OCI-M2 (cell line): ENCODE results near the gene TANGO6.

Experiments used
- DNase-seq: peaks from one replicate; lab custom pipeline; 2025; ENCODE audit not compliant: unreplicated experiment; lab: John Stamatoyannopoulos, UW

The TANGO6 gene

DNA sequence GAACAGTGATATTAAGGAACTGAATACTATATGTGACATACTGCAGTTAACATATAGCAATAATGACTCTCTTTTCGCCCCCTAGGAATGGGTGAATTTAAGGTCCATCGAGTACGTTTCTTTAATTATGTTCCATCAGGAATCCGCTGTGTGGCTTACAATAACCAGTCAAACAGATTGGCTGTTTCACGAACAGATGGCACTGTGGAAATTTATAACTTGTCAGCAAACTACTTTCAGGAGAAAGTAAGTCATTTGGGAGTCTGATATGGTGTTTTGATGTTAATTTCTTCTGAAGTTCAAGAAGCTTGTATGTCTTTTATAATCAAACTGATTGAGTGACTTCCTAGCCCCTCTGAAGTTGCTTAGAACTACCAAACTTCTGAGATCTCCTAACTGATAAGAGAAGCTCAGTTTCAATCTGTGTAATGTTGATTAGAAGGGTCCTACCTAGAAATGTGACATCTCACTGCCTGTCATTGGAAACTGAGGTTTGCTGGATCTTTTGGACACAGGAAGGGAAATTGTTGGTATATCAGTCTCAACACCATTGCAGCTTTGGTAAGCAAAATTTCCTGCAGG lies 290.1 kb downstream of the TANGO6 start:
- DNase-seq: no peak
